K562 (cell line): ENCODE results near the gene C19orf85. TPM values are rescaled to one million over a fixed set of nuclear protein-coding genes. Genes with fewer than 3 reads are reported as not detected.

Experiments used
- ATAC-seq: fragments of 200-7000 bp; cut with Tn5 transposase; 3 replicates; pipeline ENCODE4 v1.9.1; 2020; ENCODE audit warnings: moderate library complexity
- BruUV-seq: library from RNA; stranded (reverse); fragments of 400-500 nt; replicated peaks from 2 replicates; lab custom pipeline; 2021; lab: Mats Ljungman, UMichigan
- CTCF ChIA-PET: fragments of 300-600 bp; formaldehyde crosslinking; extraction: SDS; loops from one replicate; lab custom pipeline; 2021; ENCODE audit warnings: low intra/inter-chr PET ratio; lab: Yijun Ruan, JAX
- POLR2A ChIA-PET: fragments of 300-600, 350-650 bp; sonication (Branson Sonifier 250); formaldehyde crosslinking; extraction: SDS; loops from one replicate; lab custom pipeline; 2021; ENCODE audit warnings: antibody characterized with exemption, inconsistent platforms; lab: Yijun Ruan, JAX
- DNase-seq, 4 experiments: peaks; one replicate each; pipeline versions ENCODE4 v3.0.0 to v3.0.0-alpha.2; 2011 to 2018; ENCODE audit warnings: low spot score in 3 of 4, mixed read lengths in 3 of 4; ENCODE audit errors: extremely low read depth in 1 of 4
- FAIRE-seq: peaks from 2 replicates; lab custom pipeline; 2011; peaks lifted over from hg19 to GRCh38; lab: Jason Lieb, UNC
- H2AFZ ChIP-seq: 2 replicates; pipeline ENCODE4 v1.6.0; 2011; ENCODE audit warnings: low read depth, low read length, control low read depth, inconsistent platforms
- H3K27ac ChIP-seq: fragments of 200-600 bp; 3 replicates; pipeline ENCODE4 v1.8.0; 2011; ENCODE audit warnings: low read depth, mild to moderate bottlenecking, control low read depth, inconsistent platforms, low read length, moderate library complexity, mixed read lengths; ENCODE audit errors: extremely low read depth
- H3K27me3 ChIP-seq, 2 experiments: fragments of 300-600 bp in 1 of 2; 2 replicates in 1 of 2; 3 replicates in 1 of 2; pipeline versions ENCODE4 v1.6.0 to v1.8.0; 2011; ENCODE audit warnings: inconsistent platforms in 2 of 2, low read length in 2 of 2, mild to moderate bottlenecking in 1 of 2, mixed read lengths in 1 of 2, moderate library complexity in 1 of 2; ENCODE audit not compliant: control insufficient read depth in 2 of 2, insufficient read depth in 2 of 2
- H3K36me3 ChIP-seq: fragments of 300-600 bp; 3 replicates; pipeline ENCODE4 v1.8.0; 2011; ENCODE audit warnings: mild to moderate bottlenecking, low read length, inconsistent platforms; ENCODE audit not compliant: control insufficient read depth, insufficient read depth
- H3K4me1 ChIP-seq, 2 experiments: fragments of 200-600 bp in 1 of 2; replicated peaks in 1 of 2; 2 replicates in 1 of 2; 3 replicates in 1 of 2; pipeline versions ENCODE4 v1.5.1 to v1.8.0; 2011; ENCODE audit warnings: inconsistent platforms in 2 of 2, low read length in 2 of 2, mild to moderate bottlenecking in 1 of 2, mixed read lengths in 1 of 2, moderate library complexity in 1 of 2; ENCODE audit not compliant: control insufficient read depth in 2 of 2, insufficient read depth in 2 of 2
- H3K4me2 ChIP-seq: 2 replicates; pipeline ENCODE4 v1.6.1; 2011; ENCODE audit warnings: low read length, control low read depth, inconsistent platforms, mixed read lengths; ENCODE audit not compliant: insufficient read depth
- H3K4me3 ChIP-seq: fragments of 200-600 bp; sonication (generic), shearing (Covaris generic); 2 replicates; pipeline ENCODE4 v1.5.1; 2016; ENCODE audit warnings: control low read depth, inconsistent platforms
- H3K79me2 ChIP-seq: fragments of 200-600 bp; 3 replicates; pipeline ENCODE4 v1.8.0; 2011; ENCODE audit warnings: low read length, inconsistent platforms; ENCODE audit not compliant: control insufficient read depth, insufficient read depth
- H3K9ac ChIP-seq, 2 experiments: 2 replicates each; pipeline versions ENCODE4 v1.6.0 to v1.6.1; 2011; ENCODE audit warnings: low read depth in 2 of 2, low read length in 2 of 2, control low read depth in 1 of 2, inconsistent platforms in 1 of 2, mild to moderate bottlenecking in 1 of 2, mixed read lengths in 1 of 2; ENCODE audit not compliant: insufficient read depth in 1 of 2
- H3K9me1 ChIP-seq: one replicate; pipeline ENCODE4 v1.6.0; 2011; ENCODE audit warnings: inconsistent platforms, mild to moderate bottlenecking, low read length, moderate library complexity; ENCODE audit not compliant: control insufficient read depth, insufficient read depth
- H3K9me3 ChIP-seq: replicated peaks from 2 replicates; pipeline ENCODE4 v1.5.1; 2011; ENCODE audit warnings: low read depth, low read length, inconsistent platforms; ENCODE audit not compliant: control insufficient read depth, insufficient read depth
- H4K20me1 ChIP-seq: replicated peaks from 2 replicates; pipeline ENCODE4 v1.6.1; 2011; ENCODE audit warnings: low read length, inconsistent platforms, mixed read lengths; ENCODE audit not compliant: control insufficient read depth, insufficient read depth
- ZNF121 ChIP-seq: sonication (generic); formaldehyde crosslinking; conservative IDR thresholded peaks from 2 replicates; pipeline ENCODE4 v1.8.0; 2022; ENCODE audit warnings: missing genetic modification reagents
- ZNF347 ChIP-seq: fragments of 450-650 bp; formaldehyde crosslinking; IDR thresholded peaks from 2 replicates; pipeline ENCODE4 v1.4.0; 2020; ENCODE audit warnings: low read depth, mild to moderate bottlenecking, moderate library complexity
- ZNF384 ChIP-seq: IDR thresholded peaks from 2 replicates; pipeline ENCODE4 v1.6.1; 2012; ENCODE audit warnings: low read depth, low read length, improper control_type of control experiment
- ZSCAN29 ChIP-seq: fragments of 450-650 bp; IDR thresholded peaks from 2 replicates; pipeline ENCODE4 v1.6.1; 2017
- WGBS: fragments of 100-300 bp; shearing (Covaris generic); methylation state at CpG from one replicate; pipeline ENCODE4 v1.1.6; 2016; ENCODE audit warnings: low coverage, mixed read lengths; ENCODE audit not compliant: insufficient coverage; ENCODE audit errors: missing lambda C conversion rate; 5-methylcytosine and 5-hydroxymethylcytosine counted together
- in situ Hi-C: fragments of 300-500 bp; cut with MboI; formaldehyde crosslinking; loops from 4 replicates; pipeline ENCODE4 v1.15.0; 2018; ENCODE audit warnings: inconsistent platforms, mixed read lengths
- intact Hi-C: fragments of 100-400 bp; cut with micrococcal nuclease; formaldehyde crosslinking; loops from 2 replicates; pipeline ENCODE4 v1.14.2; 2022
- polyA plus RNA-seq, 8 experiments: library from polyadenylated mRNA; depleted of rRNA in 4 of 8; stranded (reverse) in 5 of 8; unstranded in 3 of 8; fragments of >200 nt; fragmentation: Nextera tagmentation in 2 of 8; fragmentation: Illumina TruSeq in 1 of 8; extraction: Ambion mirVana in 2 of 8; extraction: Trizol in 1 of 8; gene quantifications; 2 replicates each; pipeline versions ENCODE4 v1.2.1 to v1.2.3, GENCODE V29; 2011 to 2014; ENCODE audit warnings: inconsistent platforms in 1 of 8, missing spikeins in 1 of 8
- total RNA-seq, 7 experiments: library from RNA; depleted of rRNA in 6 of 7; stranded (reverse); fragments of >200 nt in 6 of 7; fragmentation: Illumina TruSeq in 2 of 7; extraction: Trizol in 2 of 7; gene quantifications; 2 replicates each; pipeline versions ENCODE4 v1.2.1 to v1.2.3, GENCODE V29; 2011 to 2021; ENCODE audit warnings: low replicate concordance in 1 of 7
- TF ChIP-seq, protein P1 (sequence below): fragments of 250-450 bp; sonication (Bioruptor Pico); IDR thresholded peaks from 2 replicates; pipeline ENCODE4 v1.4.0; 2020; ENCODE audit warnings: borderline replicate concordance

The C19orf85 gene
- total and polyA plus RNA-seq, 9 of the 15 experiments (the other 6 are each of a cell fraction or from before 2014, with no cell fraction given), result not detected

DNA sequence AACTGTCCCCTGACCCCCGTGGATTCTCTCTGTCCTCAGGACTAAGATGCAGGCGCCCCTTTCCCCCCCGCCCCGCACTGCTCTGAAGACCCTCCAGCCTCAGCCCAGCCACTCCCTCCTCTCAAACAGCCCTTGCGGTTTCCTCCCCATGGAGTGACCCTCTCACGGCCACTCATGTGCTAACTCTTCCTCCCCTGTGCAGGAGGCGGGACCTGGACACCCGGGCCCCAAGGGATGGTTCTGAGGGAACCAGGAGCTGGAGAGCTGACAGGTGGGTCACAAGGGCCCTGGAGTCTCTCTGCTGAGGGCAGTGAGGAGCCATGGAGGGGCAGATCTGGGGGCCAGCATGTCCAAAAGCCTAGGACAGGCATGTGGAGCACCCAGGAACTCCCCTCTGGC, 5.0 kb downstream of the C19orf85 start (continued):
- TF ChIP-seq, protein P1, sequence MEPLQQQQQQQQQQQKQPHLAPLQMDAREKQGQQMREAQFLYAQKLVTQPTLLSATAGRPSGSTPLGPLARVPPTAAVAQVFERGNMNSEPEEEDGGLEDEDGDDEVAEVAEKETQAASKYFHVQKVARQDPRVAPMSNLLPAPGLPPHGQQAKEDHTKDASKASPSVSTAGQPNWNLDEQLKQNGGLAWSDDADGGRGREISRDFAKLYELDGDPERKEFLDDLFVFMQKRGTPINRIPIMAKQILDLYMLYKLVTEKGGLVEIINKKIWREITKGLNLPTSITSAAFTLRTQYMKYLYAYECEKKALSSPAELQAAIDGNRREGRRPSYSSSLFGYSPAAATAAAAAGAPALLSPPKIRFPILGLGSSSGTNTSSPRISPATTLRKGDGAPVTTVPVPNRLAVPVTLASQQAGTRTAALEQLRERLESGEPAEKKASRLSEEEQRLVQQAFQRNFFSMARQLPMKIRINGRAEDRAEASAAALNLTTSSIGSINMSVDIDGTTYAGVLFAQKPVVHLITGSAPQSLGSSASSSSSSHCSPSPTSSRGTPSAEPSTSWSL (CRISPR knock-in tag), result no peak
- no peak for TF ChIP-seq ZNF121 (CRISPR knock-in tag)
- TF ChIP-seq, all 486 proteins: peak for 3

DNA sequence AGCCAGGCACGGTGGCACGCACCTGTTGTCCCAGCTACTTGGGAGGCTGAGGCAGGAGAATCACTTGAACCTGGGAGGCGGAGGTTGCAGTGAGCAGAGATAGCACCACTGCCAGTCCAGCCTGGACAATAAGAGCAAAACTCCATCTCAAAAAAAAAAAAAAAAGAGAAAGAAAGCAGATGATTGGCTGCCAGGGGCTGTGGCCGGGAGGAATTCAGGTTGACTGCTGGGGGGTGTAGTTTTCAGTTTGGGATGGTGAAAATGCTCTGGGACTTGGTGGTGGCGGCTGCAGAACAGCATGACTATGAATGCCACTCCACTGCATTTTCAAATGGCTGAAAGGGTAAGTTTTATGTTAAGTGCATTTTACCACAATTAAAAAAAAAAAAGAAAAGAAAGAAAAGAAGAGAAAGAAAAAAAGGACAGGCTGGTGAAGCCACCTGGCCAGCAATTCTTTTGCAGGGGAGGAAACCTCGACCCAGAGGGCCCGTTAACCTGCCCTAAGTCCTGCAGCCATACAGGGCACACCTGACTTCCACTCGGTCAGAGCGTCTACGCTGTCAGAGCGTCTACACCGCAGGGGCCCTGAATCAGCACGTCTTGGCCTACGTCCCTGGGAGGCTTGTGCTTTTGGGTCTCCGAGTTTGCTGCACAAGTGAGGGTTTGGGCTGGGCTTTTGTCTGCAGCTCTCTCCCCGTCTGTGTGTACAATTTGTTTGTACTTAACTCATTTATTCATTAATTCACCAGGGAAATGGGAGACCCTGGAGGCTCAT, 6.7 kb downstream of the C19orf85 start:
- BruUV-seq, result no TSS peak

More for the DNA sequence above, 6.7 kb downstream of the C19orf85 start:
- ATAC-seq, result no peak
- WGBS, result 63% methylated on average over 16 of the region's 16 CpGs
- TF ChIP-seq ZSCAN29 (peak; percentile 97), ZNF384 (peak; percentile 61; the same call in 1 of the 2 replicates), ZNF347 (CRISPR knock-in tag) (no peak)
- intact Hi-C loops (no loop called here), in situ Hi-C loops (no loop called here)
- Histone ChIP-seq H3K4me1 (peaks cover 21 to 70% of the 10 kb centered on the region in 2 experiments), H3K4me3 (no peak overlapping the region), H3K27ac (no peak overlapping the region), H3K9me1 (no peaks in the 10 kb centered on the region), H3K9ac (peak overlapping the region in 1 of 2 experiments; percentile 75; a peak in 1 of 4 replicates), H2AFZ (no peak overlapping the region), H3K79me2 (peaks cover 43% of the 10 kb centered on the region), H3K27me3 (no peaks in the 10 kb centered on the region), H3K4me2 (no peak overlapping the region), H4K20me1 (no peaks in the 10 kb centered on the region; the same call in 1 of the 2 replicates), H3K36me3 (peaks cover 41% of the 10 kb centered on the region; the same call in 2 of the 3 replicates), H3K9me3 (no peaks in the 10 kb centered on the region)
- DNase-seq, result peak in 1 of 4 experiments; percentile 52
- no peak for FAIRE-seq
- ChIA-PET CTCF (no interaction called here), POLR2A (no interaction called here)
